Measurements from ENCODE around the gene RPL41.

RPL41 gene

GRCh38 chr12:56163533-56164344, 47.3 kb downstream of the RPL41 start:
- no peak for DNase-seq (ENCODE audit: low read depth)
- TF ChIP-seq, protein P1, sequence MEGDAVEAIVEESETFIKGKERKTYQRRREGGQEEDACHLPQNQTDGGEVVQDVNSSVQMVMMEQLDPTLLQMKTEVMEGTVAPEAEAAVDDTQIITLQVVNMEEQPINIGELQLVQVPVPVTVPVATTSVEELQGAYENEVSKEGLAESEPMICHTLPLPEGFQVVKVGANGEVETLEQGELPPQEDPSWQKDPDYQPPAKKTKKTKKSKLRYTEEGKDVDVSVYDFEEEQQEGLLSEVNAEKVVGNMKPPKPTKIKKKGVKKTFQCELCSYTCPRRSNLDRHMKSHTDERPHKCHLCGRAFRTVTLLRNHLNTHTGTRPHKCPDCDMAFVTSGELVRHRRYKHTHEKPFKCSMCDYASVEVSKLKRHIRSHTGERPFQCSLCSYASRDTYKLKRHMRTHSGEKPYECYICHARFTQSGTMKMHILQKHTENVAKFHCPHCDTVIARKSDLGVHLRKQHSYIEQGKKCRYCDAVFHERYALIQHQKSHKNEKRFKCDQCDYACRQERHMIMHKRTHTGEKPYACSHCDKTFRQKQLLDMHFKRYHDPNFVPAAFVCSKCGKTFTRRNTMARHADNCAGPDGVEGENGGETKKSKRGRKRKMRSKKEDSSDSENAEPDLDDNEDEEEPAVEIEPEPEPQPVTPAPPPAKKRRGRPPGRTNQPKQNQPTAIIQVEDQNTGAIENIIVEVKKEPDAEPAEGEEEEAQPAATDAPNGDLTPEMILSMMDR (IDR thresholded peaks at IDR 0.05; ENCODE audit: control insufficient read depth, extremely low read depth, insufficient read depth): no peak
- no peak overlapping the region for H3K4me3 ChIP-seq (ENCODE audit: low read depth, low read length)

GRCh38 chr12:56164345-56164729, 47.9 kb downstream of the RPL41 start:
- DNase-seq (ENCODE audit: low read depth): no peak
- TF ChIP-seq, protein P1 (IDR thresholded peaks at IDR 0.05; ENCODE audit: control insufficient read depth, extremely low read depth, insufficient read depth): no peak
- no peak overlapping the region for H3K4me3 ChIP-seq (ENCODE audit: low read depth, low read length)

GRCh38 chr12:56165369-56165768, 48.9 kb downstream of the RPL41 start:
- DNase-seq (ENCODE audit: low read depth): no peak
- TF ChIP-seq, protein P1 (IDR thresholded peaks at IDR 0.05; ENCODE audit: control insufficient read depth, extremely low read depth, insufficient read depth): no peak
- no peak overlapping the region for H3K4me3 ChIP-seq (ENCODE audit: low read depth, low read length)

Data from LNCaP clone FGC (cell line).